ENCODE measurements around the gene DPP3. TPM values are rescaled to one million over a fixed set of nuclear protein-coding genes. Genes with fewer than 3 reads are reported as not detected.

Gene DPP3
- total RNA-seq, 1 experiment from 2014 or later = 76.2 TPM

DNA sequence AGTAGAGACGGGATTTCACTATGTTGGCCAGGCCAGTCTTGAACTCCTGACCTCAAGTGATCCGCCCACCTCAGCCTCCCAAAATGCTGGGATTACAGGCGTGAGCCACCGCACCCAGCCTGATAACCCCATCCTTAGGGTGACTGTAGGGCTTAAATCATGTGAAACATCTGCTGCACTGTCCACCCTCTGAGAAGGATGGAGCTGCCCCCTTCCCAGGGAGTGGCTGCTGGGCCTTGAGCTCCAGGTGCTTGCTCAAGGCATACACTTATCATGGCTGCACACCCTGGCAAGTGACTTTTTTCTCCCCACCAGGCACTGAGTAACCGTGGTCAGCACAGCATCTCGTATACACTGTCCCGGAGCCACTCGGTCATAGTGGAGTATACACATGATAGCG lies 8.2 kb upstream of the DPP3 start:
- H3K36me3 ChIP-seq (ENCODE audit: low read depth) = no peaks in the 10 kb centered on the region
- H3K27me3 ChIP-seq (ENCODE audit: insufficient read depth, low read depth) = no peaks in the 10 kb centered on the region
- ChIA-PET CTCF (no interaction called here), POLR2A (ENCODE audit: unreplicated experiment) (interaction anchor here (0.6 kb wide), 1 partner anchor 214 kb away, joined by 12 read pairs; no protein-coding TSS in a partner anchor)
- no peak overlapping the region for H3K27ac ChIP-seq
- no peaks in the 10 kb centered on the region for H3K9me3 ChIP-seq (ENCODE audit: insufficient read depth, low read depth)
- H4K20me1 ChIP-seq (ENCODE audit: insufficient read depth) = no peaks in the 10 kb centered on the region; the same call in 1 of the 2 replicates
- no peak overlapping the region for H2AFZ ChIP-seq
- H3K9me2 ChIP-seq (ENCODE audit: insufficient read depth) = no peaks in the 10 kb centered on the region
- H3K4me2 ChIP-seq = no peak overlapping the region
- TF ChIP-seq EZH2 (IDR thresholded peaks at IDR 0.05; ENCODE audit: low read depth) (no peak), CTCF (conservative IDR thresholded peaks at IDR 0.05) (no peak)
- peaks cover 10% of the 10 kb centered on the region for H3K4me1 ChIP-seq (replicated peaks; ENCODE audit: insufficient read depth)
- peaks cover 5% of the 10 kb centered on the region; the same call in 1 of the 2 replicates for H3F3A ChIP-seq (ENCODE audit: insufficient read depth, low read depth)
- no peaks in the 10 kb centered on the region for H3K79me2 ChIP-seq (ENCODE audit: low read depth)
- intact Hi-C loops (cut with micrococcal nuclease; ENCODE audit: unreplicated experiment) = no loop called here
- no peak for DNase-seq
- BruUV-seq (replicated peaks) = no TSS peak
- no peak overlapping the region for H3K4me3 ChIP-seq

GRCh38 chr11:66473167-66473566 lies 7.1 kb upstream of the DPP3 start:
- no peak overlapping the region for H2AFZ ChIP-seq
- POLR2A ChIA-PET (ENCODE audit: unreplicated experiment) = no interaction called here
- no peaks in the 10 kb centered on the region; the same call in 1 of the 2 replicates for H3K4me1 ChIP-seq (replicated peaks; ENCODE audit: insufficient read depth)
- BruUV-seq (replicated peaks) = no TSS peak
- CTCF ChIA-PET = no interaction called here
- H3K9me3 ChIP-seq (ENCODE audit: insufficient read depth, low read depth) = no peaks in the 10 kb centered on the region
- no peak for DNase-seq
- intact Hi-C loops (cut with micrococcal nuclease; ENCODE audit: unreplicated experiment) = no loop called here
- no peak overlapping the region for H3K4me3 ChIP-seq
- H3K36me3 ChIP-seq (ENCODE audit: low read depth) = no peaks in the 10 kb centered on the region
- H3K4me2 ChIP-seq = no peak overlapping the region
- H3K9me2 ChIP-seq (ENCODE audit: insufficient read depth) = no peaks in the 10 kb centered on the region
- TF ChIP-seq EZH2 (IDR thresholded peaks at IDR 0.05; ENCODE audit: low read depth) (no peak), CTCF (conservative IDR thresholded peaks at IDR 0.05) (no peak)
- no peaks in the 10 kb centered on the region for H3K79me2 ChIP-seq (ENCODE audit: low read depth)
- no peaks in the 10 kb centered on the region; the same call in 1 of the 2 replicates for H3F3A ChIP-seq (ENCODE audit: insufficient read depth, low read depth)
- H4K20me1 ChIP-seq (ENCODE audit: insufficient read depth) = no peaks in the 10 kb centered on the region; the same call in 1 of the 2 replicates
- no peaks in the 10 kb centered on the region for H3K27me3 ChIP-seq (ENCODE audit: insufficient read depth, low read depth)
- H3K27ac ChIP-seq = no peak overlapping the region

GRCh38 chr11:66473608-66474515 lies 6.4 kb upstream of the DPP3 start:
- no peaks in the 10 kb centered on the region for H3K4me1 ChIP-seq (replicated peaks; ENCODE audit: insufficient read depth)
- TF ChIP-seq CTCF (conservative IDR thresholded peaks at IDR 0.05) = no peak
- TF ChIP-seq EZH2 (IDR thresholded peaks at IDR 0.05; ENCODE audit: low read depth) = no peak
- H3K4me2 ChIP-seq = no peak overlapping the region
- H3K79me2 ChIP-seq (ENCODE audit: low read depth) = peaks cover 5% of the 10 kb centered on the region; the same call in 1 of the 2 replicates
- no peaks in the 10 kb centered on the region; the same call in 1 of the 2 replicates for H3F3A ChIP-seq (ENCODE audit: insufficient read depth, low read depth)
- no peak for DNase-seq
- H3K9me3 ChIP-seq (ENCODE audit: insufficient read depth, low read depth) = no peaks in the 10 kb centered on the region
- peaks cover 6% of the 10 kb centered on the region for H4K20me1 ChIP-seq (ENCODE audit: insufficient read depth)
- BruUV-seq (replicated peaks) = no TSS peak
- POLR2A ChIA-PET (ENCODE audit: unreplicated experiment) = no interaction called here
- no peak overlapping the region for H3K27ac ChIP-seq
- H3K9me2 ChIP-seq (ENCODE audit: insufficient read depth) = no peaks in the 10 kb centered on the region
- no peaks in the 10 kb centered on the region for H3K36me3 ChIP-seq (ENCODE audit: low read depth)
- no peak overlapping the region for H2AFZ ChIP-seq
- H3K4me3 ChIP-seq = no peak overlapping the region
- intact Hi-C loops (cut with micrococcal nuclease; ENCODE audit: unreplicated experiment) = no loop called here
- CTCF ChIA-PET = no interaction called here
- H3K27me3 ChIP-seq (ENCODE audit: insufficient read depth, low read depth) = no peaks in the 10 kb centered on the region

Measured in PC-9 (cell line).